ACC112 (cell line): ENCODE measurements around the gene ARID1B.

Experiments used
- H2AFZ ChIP-seq: fragments of 200-600 bp; sonication (generic); one replicate; pipeline ENCODE4 v1.6.0; 2017; ENCODE audit warnings: antibody characterized with exemption, low read length; ENCODE audit not compliant: unreplicated experiment
- H3K27ac ChIP-seq: fragments of 200-600 bp; sonication (generic); 2 replicates; pipeline ENCODE4 v1.5.1; 2014; ENCODE audit warnings: low read depth, mild to moderate bottlenecking, antibody characterized with exemption, low read length, moderate library complexity
- H3K27me3 ChIP-seq: fragments of 200-600 bp; sonication (generic); 2 replicates; pipeline ENCODE4 v1.6.1; 2014; ENCODE audit warnings: mild to moderate bottlenecking, antibody characterized with exemption, low read length, moderate library complexity, mixed read lengths; ENCODE audit not compliant: insufficient read depth
- H3K36me3 ChIP-seq: fragments of 200-600 bp; sonication (generic); 2 replicates; pipeline ENCODE4 v1.6.1; 2016; ENCODE audit warnings: mild to moderate bottlenecking, antibody characterized with exemption, low read length, moderate library complexity, mixed read lengths; ENCODE audit not compliant: insufficient read depth
- H3K4me1 ChIP-seq: fragments of 200-600 bp; sonication (generic); one replicate; pipeline ENCODE4 v1.6.1; 2016; ENCODE audit warnings: low read length, mixed read lengths; ENCODE audit not compliant: insufficient read depth, unreplicated experiment, control insufficient read depth
- H3K4me3 ChIP-seq: fragments of 200-600 bp; sonication (generic); 2 replicates; pipeline ENCODE4 v1.5.1; 2014; ENCODE audit warnings: mild to moderate bottlenecking, low read depth, low read length
- H3K79me2 ChIP-seq: fragments of 200-600 bp; sonication (generic); one replicate; pipeline ENCODE4 v1.6.0; 2016; ENCODE audit warnings: low read length; ENCODE audit not compliant: control insufficient read depth, unreplicated experiment, insufficient read depth

Gene ARID1B

GRCh38 chr6:156844089-156844488, 66.9 kb downstream of the ARID1B start:
- H3K79me2 ChIP-seq = peaks cover 87% of the 10 kb centered on the region
- no peak overlapping the region for H3K4me3 ChIP-seq
- H2AFZ ChIP-seq = no peak overlapping the region
- H3K4me1 ChIP-seq = peaks cover 23% of the 10 kb centered on the region
- H3K27me3 ChIP-seq = no peaks in the 10 kb centered on the region
- H3K36me3 ChIP-seq = no peaks in the 10 kb centered on the region
- H3K27ac ChIP-seq = no peak overlapping the region

GRCh38 chr6:156845454-156846155, 68.4 kb downstream of the ARID1B start:
- H3K4me1 ChIP-seq = peaks cover 25% of the 10 kb centered on the region
- H3K27me3 ChIP-seq = no peaks in the 10 kb centered on the region
- no peaks in the 10 kb centered on the region for H3K36me3 ChIP-seq
- no peak overlapping the region for H3K27ac ChIP-seq
- peaks cover 87% of the 10 kb centered on the region for H3K79me2 ChIP-seq
- no peak overlapping the region for H2AFZ ChIP-seq
- no peak overlapping the region for H3K4me3 ChIP-seq

- Histone ChIP-seq H3K4me3 (no peak overlapping the region), H3K27ac (no peak overlapping the region), H3K79me2 (peaks cover 88% of the 10 kb centered on the region), H3K36me3 (no peaks in the 10 kb centered on the region), H3K27me3 (no peaks in the 10 kb centered on the region), H3K4me1 (peaks cover 25% of the 10 kb centered on the region), H2AFZ (no peak overlapping the region)
These were observed 69.8 kb downstream of the ARID1B start for GRCh38 chr6:156846845-156847599.

GRCh38 chr6:156848123-156848522, 70.9 kb downstream of the ARID1B start:
- H3K4me1 ChIP-seq = peaks cover 18% of the 10 kb centered on the region
- no peak overlapping the region for H3K4me3 ChIP-seq
- H3K36me3 ChIP-seq = no peaks in the 10 kb centered on the region
- no peaks in the 10 kb centered on the region for H3K27me3 ChIP-seq
- no peak overlapping the region for H3K27ac ChIP-seq
- no peak overlapping the region for H2AFZ ChIP-seq
- peaks cover 89% of the 10 kb centered on the region for H3K79me2 ChIP-seq

- no peak overlapping the region for H2AFZ ChIP-seq
- H3K4me1 ChIP-seq = peaks cover 18% of the 10 kb centered on the region
- no peak overlapping the region for H3K4me3 ChIP-seq
- peaks cover 93% of the 10 kb centered on the region for H3K79me2 ChIP-seq
- no peaks in the 10 kb centered on the region for H3K36me3 ChIP-seq
- no peaks in the 10 kb centered on the region for H3K27me3 ChIP-seq
- no peak overlapping the region for H3K27ac ChIP-seq
These were observed 71.4 kb downstream of the ARID1B start for GRCh38 chr6:156848533-156848932.

- H3K36me3 ChIP-seq = no peaks in the 10 kb centered on the region
- no peak overlapping the region for H2AFZ ChIP-seq
- H3K4me1 ChIP-seq = peaks cover 18% of the 10 kb centered on the region
- no peak overlapping the region for H3K27ac ChIP-seq
- H3K79me2 ChIP-seq = peaks cover 94% of the 10 kb centered on the region
- no peaks in the 10 kb centered on the region for H3K27me3 ChIP-seq
- no peak overlapping the region for H3K4me3 ChIP-seq
These were observed 72.6 kb downstream of the ARID1B start for GRCh38 chr6:156849806-156850205.

- H3K79me2 ChIP-seq = peaks cover 94% of the 10 kb centered on the region
- H2AFZ ChIP-seq = no peak overlapping the region
- no peak overlapping the region for H3K4me3 ChIP-seq
- no peak overlapping the region for H3K27ac ChIP-seq
- no peaks in the 10 kb centered on the region for H3K27me3 ChIP-seq
- peaks cover 15% of the 10 kb centered on the region for H3K4me1 ChIP-seq
- no peaks in the 10 kb centered on the region for H3K36me3 ChIP-seq
These were observed 73.2 kb downstream of the ARID1B start for GRCh38 chr6:156850353-156850752.

- Histone ChIP-seq H3K4me3 (no peak overlapping the region), H2AFZ (no peak overlapping the region), H3K27ac (no peak overlapping the region)
These were observed 74.3 kb downstream of the ARID1B start for GRCh38 chr6:156851454-156851921.

GRCh38 chr6:156852147-156852857, 75.1 kb downstream of the ARID1B start:
- no peak overlapping the region for H3K4me3 ChIP-seq
- peaks cover 12% of the 10 kb centered on the region for H3K4me1 ChIP-seq
- H3K27me3 ChIP-seq = no peaks in the 10 kb centered on the region
- H2AFZ ChIP-seq = no peak overlapping the region
- H3K79me2 ChIP-seq = peaks cover 96% of the 10 kb centered on the region
- H3K27ac ChIP-seq = no peak overlapping the region
- H3K36me3 ChIP-seq = no peaks in the 10 kb centered on the region

More at GRCh38 chr6:156851454-156851921, 74.3 kb downstream of the ARID1B start:
- no peaks in the 10 kb centered on the region for H3K27me3 ChIP-seq
- H3K79me2 ChIP-seq = peaks cover 96% of the 10 kb centered on the region
- H3K36me3 ChIP-seq = no peaks in the 10 kb centered on the region
- peaks cover 12% of the 10 kb centered on the region for H3K4me1 ChIP-seq

GRCh38 chr6:156852858-156853216, 75.7 kb downstream of the ARID1B start:
- H3K4me1 ChIP-seq = peaks cover 12% of the 10 kb centered on the region
- peaks cover 96% of the 10 kb centered on the region for H3K79me2 ChIP-seq
- no peak overlapping the region for H2AFZ ChIP-seq
- H3K27me3 ChIP-seq = no peaks in the 10 kb centered on the region
- no peak overlapping the region for H3K4me3 ChIP-seq
- H3K36me3 ChIP-seq = no peaks in the 10 kb centered on the region
- no peak overlapping the region for H3K27ac ChIP-seq
